Prostate gland (tissue), 2 donors: ENCODE data around the gene CCDC106. TPM values are rescaled to one million over a fixed set of nuclear protein-coding genes. Genes with fewer than 3 reads are reported as not detected.

ENCODE experiments used
- DNase-seq: peaks from one replicate; pipeline ENCODE4 v3.0.0-alpha.2; 2019; ENCODE audit warnings: low spot score
- H3K27ac ChIP-seq, 2 donors: fragments of 200-600 bp; sonication (generic); 2 replicates each; pipeline ENCODE4 v1.5.1; 2017 to 2019
- H3K27me3 ChIP-seq: fragments of 200-600 bp; sonication (generic); replicated peaks from 2 replicates; pipeline ENCODE4 v1.5.1; 2019; ENCODE audit not compliant: insufficient read depth
- H3K36me3 ChIP-seq, 2 donors: fragments of 200-600 bp; sonication (generic); 1 replicate in 1 of 2; 2 replicates in 1 of 2; pipeline versions ENCODE4 v1.5.1 to v1.8.1; 2017 to 2019
- H3K4me1 ChIP-seq: fragments of 200-600 bp; sonication (generic); replicated peaks from 2 replicates; pipeline ENCODE4 v1.5.1; 2019
- H3K4me3 ChIP-seq, 2 donors: fragments of 200-600 bp; sonication (generic); 2 replicates each; pipeline ENCODE4 v1.5.1; 2017 to 2019
- H3K9me3 ChIP-seq: fragments of 200-600 bp; sonication (generic); 2 replicates; pipeline ENCODE4 v1.5.1; 2017
- CTCF ChIP-seq, 4 experiments: fragments of 200-600 bp in 2 of 4; fragments of 450-650 bp in 2 of 4; sonication (generic) in 2 of 4; IDR thresholded peaks; 1 replicate in 3 of 4; 2 replicates in 1 of 4; pipeline ENCODE4 v1.5.1; 2016 to 2019; ENCODE audit warnings: antibody characterized with exemption in 4 of 4, mild to moderate bottlenecking in 2 of 4, moderate library complexity in 2 of 4
- POLR2A ChIP-seq: fragments of 450-650 bp; IDR thresholded peaks from one replicate; pipeline ENCODE4 v1.6.1; 2016; ENCODE audit warnings: antibody characterized with exemption, mild to moderate bottlenecking
- POLR2AphosphoS5 ChIP-seq: sonication (generic); formaldehyde crosslinking; IDR thresholded peaks from one replicate; pipeline ENCODE4 v1.6.1; 2017; ENCODE audit warnings: antibody characterized with exemption
- WGBS: methylation state at CpG from one replicate; pipeline ENCODE4 v1.1.5; 2018; 5-methylcytosine and 5-hydroxymethylcytosine counted together
- intact Hi-C: fragments of 100-400 bp; cut with DNase I; formaldehyde crosslinking; loops from one replicate; pipeline ENCODE4 v1.14.2; 2022
- total RNA-seq, 2 donors: library from RNA; depleted of rRNA; stranded (reverse); fragments of >200 nt; gene quantifications; one replicate each; pipeline ENCODE4 v1.1.0, GENCODE V29; 2016

The CCDC106 gene
- total RNA-seq, 2 donors from 2014 or later = 17.7 to 70.2 TPM

GRCh38 chr19:55692681-55693081 is 44.7 kb downstream of the CCDC106 start:
- Histone ChIP-seq H3K4me1 (no peaks in the 10 kb centered on the region), H3K36me3 (peaks cover 2 to 61% of the 10 kb centered on the region in 2 donors), H3K27ac (no peak overlapping the region), H3K4me3 (no peak overlapping the region), H3K27me3 (no peaks in the 10 kb centered on the region), H3K9me3 (no peaks in the 10 kb centered on the region)
- 88% methylated on average over 19 of the region's 19 CpGs for WGBS
- DNase-seq = no peak
- intact Hi-C loops = no loop called here
- no peak for TF ChIP-seq POLR2A
- TF ChIP-seq POLR2AphosphoS5 = no peak
- no peak for TF ChIP-seq CTCF (IDR thresholded peaks at IDR 0.05)

DNA sequence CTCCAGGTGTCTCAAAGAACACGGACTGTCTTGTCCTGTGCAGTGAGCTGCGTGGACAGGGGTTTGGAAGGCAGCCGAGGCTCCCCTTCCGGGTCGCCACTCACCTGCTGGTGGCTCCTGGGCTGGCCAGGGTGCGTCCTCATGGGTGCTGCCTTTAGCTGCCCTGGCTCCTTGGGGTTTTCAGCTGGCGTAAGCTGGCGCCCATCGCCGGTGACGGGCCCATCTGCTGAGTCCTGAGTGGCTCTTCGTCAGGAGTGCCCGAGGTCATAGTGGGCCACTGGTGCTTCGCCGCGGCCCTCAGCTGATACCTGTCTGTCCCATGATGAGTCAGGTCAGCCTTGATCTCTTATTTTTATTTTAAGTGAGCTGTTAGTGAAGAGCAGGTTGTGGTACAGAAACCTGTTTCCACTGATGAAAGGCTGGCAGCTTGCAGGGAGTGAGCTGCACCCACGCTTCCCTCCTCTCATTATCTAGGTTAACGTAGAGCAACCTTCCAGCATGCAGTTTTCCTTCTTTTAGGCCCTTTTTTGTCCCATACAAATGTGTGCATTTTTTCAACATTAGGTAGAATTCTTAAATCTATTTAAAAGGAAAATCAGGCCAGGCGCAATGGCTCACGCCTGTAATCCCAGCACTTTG is 45.4 kb downstream of the CCDC106 start:
- intact Hi-C loops = no loop called here
- Histone ChIP-seq H3K4me1 (no peaks in the 10 kb centered on the region), H3K4me3 (no peak overlapping the region), H3K27me3 (no peaks in the 10 kb centered on the region), H3K9me3 (no peaks in the 10 kb centered on the region), H3K27ac (no peak overlapping the region), H3K36me3 (peaks cover 2 to 61% of the 10 kb centered on the region in 2 donors)
- TF ChIP-seq POLR2AphosphoS5 = no peak
- no peak for TF ChIP-seq CTCF (IDR thresholded peaks at IDR 0.05)
- TF ChIP-seq POLR2A = no peak
- WGBS = 95% methylated on average over 20 of the region's 20 CpGs
- no peak for DNase-seq

DNA sequence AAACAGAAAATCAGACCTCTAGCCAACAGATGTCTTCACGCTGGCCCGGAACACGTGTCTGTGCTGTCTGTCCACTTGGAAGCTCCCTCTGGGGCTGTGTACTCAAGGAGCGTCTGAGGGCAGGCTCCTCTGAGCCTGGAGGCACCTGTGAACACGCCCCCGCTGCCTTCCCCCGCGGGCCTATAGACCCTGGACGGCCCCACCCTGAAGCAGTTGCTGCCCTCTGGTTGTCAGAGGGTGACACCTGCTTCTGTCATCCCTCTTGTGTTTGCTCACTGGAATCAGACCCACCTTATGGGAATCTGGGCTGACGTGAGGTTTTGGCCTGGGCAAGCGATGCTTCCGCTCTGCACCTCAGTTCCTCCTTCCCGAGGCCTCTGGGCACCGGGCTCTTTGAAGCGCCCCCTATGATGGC is 46.2 kb downstream of the CCDC106 start:
- TF ChIP-seq POLR2AphosphoS5 (no peak), CTCF (IDR thresholded peaks at IDR 0.05) (no peak), POLR2A (no peak)
- no peak overlapping the region for H3K4me3 ChIP-seq
- peaks cover 2 to 55% of the 10 kb centered on the region in 2 donors for H3K36me3 ChIP-seq
- intact Hi-C loops = no loop called here
- WGBS = 85% methylated on average over 15 of the region's 15 CpGs
- no peaks in the 10 kb centered on the region for H3K27me3 ChIP-seq
- H3K9me3 ChIP-seq = no peaks in the 10 kb centered on the region
- DNase-seq = no peak
- H3K4me1 ChIP-seq = no peaks in the 10 kb centered on the region
- H3K27ac ChIP-seq = no peak overlapping the region

GRCh38 chr19:55694656-55695491 is 46.9 kb downstream of the CCDC106 start:
- no peak for DNase-seq
- intact Hi-C loops = no loop called here
- H3K4me3 ChIP-seq = no peak overlapping the region
- no peak for TF ChIP-seq POLR2A
- no peak for TF ChIP-seq POLR2AphosphoS5
- no peak for TF ChIP-seq CTCF (IDR thresholded peaks at IDR 0.05)
- 93% methylated on average over 37 of the region's 37 CpGs for WGBS
- H3K27ac ChIP-seq = no peak overlapping the region
- no peaks in the 10 kb centered on the region for H3K9me3 ChIP-seq
- no peaks in the 10 kb centered on the region for H3K4me1 ChIP-seq
- no peaks in the 10 kb centered on the region for H3K27me3 ChIP-seq
- peaks cover 2 to 53% of the 10 kb centered on the region in 2 donors for H3K36me3 ChIP-seq
